C4-2B (cell line): ENCODE measurements around the gene ZNF507.

Experiments used
- H3K27ac ChIP-seq: fragments of 450-650 bp; 2 replicates; pipeline ENCODE4 v1.5.1; 2017
- CTCF ChIP-seq: fragments of 450-650 bp; conservative IDR thresholded peaks from 2 replicates; pipeline ENCODE4 v1.5.1; 2017; ENCODE audit warnings: mild to moderate bottlenecking
- ZFX ChIP-seq: fragments of 450-650 bp; IDR thresholded peaks from 2 replicates; pipeline ENCODE4 v1.6.1; 2017

Gene ZNF507

DNA sequence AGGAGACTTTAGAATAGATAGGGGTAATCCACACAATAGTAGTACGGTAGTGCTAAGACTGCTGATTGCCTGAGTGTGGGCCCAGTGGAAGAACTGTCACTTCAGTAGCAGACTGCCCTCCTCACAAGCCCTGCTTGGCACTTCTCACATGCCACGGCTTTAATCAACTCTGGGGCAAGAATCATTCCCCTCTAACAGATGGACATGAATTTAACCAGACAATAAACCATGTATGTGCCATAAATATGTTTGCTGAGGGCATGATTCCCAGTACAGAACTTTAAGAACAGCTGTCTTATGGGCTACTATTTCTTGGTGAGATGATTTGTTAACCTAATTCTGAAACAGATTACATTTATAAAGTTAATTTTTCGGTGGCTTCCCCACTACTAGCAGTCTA lies 82.1 kb downstream of the ZNF507 start:
- TF ChIP-seq ZFX (no peak), CTCF (no peak)
- no peak overlapping the region for H3K27ac ChIP-seq

DNA sequence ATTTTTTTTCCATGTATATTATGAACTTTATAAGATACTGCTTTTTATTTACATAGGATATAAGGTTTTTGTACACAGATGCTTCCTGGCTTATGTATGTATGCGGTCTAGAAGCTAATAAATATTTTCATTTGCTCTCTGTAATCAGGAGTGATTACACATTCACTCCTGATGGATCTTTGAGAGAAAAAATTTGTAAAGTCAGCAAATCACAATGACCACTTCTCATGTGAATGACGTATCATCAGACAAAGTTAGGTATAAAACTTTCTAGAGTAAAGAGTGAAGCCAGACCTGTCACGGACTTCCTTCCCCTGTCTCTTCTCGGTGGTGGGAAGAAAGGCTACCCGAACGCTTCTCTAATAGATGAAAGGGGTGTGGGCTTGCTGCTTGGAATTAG lies 91.3 kb downstream of the ZNF507 start:
- TF ChIP-seq ZFX (no peak), CTCF (no peak)
- no peak overlapping the region for H3K27ac ChIP-seq

GRCh38 chr19:32437096-32437495 lies 91.7 kb downstream of the ZNF507 start:
- H3K27ac ChIP-seq: no peak overlapping the region
- TF ChIP-seq ZFX: no peak
- TF ChIP-seq CTCF: no peak
